NCI-H446 treated with DMSO at 0.1 percent for 48 hours (cell line): ENCODE measurements around the gene PTPN6.
A peak's percentile ranks its signal among the peaks of the same experiment; 100 is the strongest.

Experiments used
- DNase-seq: peaks from one replicate; lab custom pipeline; 2025; lab: John Stamatoyannopoulos, UW

The PTPN6 gene

DNA sequence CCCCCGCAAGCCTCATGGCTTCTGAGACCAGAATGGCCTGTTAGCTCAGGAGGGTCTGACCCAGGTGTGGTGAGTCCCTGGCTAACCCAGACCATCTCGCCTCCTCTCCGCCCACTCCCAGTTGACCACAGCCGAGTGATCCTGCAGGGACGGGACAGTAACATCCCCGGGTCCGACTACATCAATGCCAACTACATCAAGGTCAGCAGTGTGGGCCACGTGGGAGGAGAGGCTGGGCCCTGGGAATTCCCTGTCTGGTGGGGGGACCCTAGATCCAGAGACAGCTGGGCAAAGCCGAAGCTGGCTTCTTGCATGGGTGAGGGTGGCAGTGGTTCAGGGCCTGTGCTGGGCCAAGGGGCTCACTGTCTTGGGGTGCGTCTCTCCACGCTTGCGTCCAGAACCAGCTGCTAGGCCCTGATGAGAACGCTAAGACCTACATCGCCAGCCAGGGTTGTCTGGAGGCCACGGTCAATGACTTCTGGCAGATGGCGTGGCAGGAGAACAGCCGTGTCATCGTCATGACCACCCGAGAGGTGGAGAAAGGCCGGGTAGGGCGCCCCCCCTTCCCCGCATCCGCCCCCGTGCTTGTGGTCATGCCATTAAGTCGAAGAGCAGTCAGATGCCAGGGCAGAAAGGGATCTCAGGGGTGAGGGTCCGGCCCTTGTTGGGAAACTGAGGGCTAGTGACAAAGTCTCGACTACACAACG is 5.0 kb downstream of the PTPN6 start:
- no peak for DNase-seq

DNA sequence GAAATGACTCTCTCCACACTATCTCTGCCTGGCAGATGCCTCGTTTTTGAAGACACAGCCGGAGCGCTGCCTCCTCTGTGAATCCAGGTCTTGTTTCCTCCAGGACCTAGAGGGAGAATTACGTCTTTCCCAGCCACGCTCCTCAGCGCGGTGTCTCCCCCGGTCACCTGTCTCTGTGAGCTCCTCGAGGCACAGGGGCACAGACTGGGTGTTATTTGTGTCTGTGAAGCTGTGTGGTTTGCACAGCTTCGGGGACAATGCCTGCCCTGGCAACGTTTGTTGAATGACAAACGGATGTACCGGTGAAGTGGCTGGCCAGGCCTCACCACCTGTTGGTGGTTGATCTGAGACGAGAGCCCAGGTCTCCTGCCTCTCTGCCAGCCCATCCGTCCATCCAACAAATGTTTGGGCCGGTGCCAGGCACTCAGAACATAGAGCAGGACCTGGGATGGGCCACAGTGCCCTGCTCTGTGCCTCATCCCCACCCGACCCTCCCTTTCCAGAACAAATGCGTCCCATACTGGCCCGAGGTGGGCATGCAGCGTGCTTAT is 6.1 kb downstream of the PTPN6 start:
- no peak for DNase-seq

DNA sequence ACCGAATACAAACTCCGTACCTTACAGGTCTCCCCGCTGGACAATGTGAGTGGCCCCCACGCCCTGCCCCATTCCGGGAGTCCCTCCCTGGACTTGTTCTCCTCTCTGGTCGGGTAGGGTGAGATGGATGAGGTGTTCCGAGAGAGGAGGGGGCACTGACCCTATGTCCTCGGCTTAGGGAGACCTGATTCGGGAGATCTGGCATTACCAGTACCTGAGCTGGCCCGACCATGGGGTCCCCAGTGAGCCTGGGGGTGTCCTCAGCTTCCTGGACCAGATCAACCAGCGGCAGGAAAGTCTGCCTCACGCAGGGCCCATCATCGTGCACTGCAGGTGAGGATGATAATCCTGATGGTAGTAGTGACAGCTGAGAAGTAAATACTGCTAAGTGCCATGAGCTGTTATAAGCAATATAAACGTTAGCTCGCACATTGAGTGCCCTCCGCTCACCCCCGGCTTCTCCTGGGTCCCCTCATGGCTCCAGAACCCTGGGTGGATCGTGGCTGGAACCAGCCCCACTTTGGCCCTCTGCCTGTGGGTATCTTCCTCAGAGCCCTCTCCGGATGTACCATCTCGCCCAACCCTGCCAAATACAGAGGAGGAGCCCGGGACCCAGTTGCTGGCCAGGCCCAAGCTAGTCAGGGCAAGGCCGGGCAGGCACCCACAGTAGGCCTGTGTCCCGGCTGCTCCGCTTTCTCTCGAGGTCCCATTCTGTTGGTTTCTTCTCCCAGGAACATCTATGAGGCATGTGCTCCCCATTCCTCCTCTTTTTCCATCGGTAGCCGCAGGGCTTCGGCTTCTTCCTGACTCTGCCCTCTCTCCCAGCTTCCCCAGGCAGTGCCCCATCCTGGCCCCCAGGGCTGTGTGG is 6.8 kb downstream of the PTPN6 start:
- no peak for DNase-seq

DNA sequence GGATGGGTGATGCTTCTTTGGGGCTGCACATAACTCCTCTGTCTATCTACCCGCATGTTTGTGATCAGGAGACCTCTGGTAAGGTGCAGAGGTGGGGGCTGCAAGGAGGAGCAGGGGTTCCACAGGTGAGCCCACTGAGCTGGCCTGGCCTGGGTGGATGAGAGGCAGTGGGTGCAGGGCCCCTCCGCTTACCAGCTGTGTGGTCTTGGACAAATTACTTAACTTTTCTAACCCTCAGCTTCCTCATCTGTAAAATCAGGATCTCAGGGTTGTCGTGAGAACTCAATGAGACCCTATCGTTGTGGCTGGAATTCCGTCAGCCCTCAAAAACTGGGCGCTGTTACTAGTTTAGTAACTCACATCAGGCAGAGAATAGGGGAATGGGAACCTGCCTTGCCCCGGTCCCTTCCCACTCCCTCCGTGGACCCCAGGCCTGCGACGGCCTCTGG is 7.5 kb downstream of the PTPN6 start:
- no peak for DNase-seq

DNA sequence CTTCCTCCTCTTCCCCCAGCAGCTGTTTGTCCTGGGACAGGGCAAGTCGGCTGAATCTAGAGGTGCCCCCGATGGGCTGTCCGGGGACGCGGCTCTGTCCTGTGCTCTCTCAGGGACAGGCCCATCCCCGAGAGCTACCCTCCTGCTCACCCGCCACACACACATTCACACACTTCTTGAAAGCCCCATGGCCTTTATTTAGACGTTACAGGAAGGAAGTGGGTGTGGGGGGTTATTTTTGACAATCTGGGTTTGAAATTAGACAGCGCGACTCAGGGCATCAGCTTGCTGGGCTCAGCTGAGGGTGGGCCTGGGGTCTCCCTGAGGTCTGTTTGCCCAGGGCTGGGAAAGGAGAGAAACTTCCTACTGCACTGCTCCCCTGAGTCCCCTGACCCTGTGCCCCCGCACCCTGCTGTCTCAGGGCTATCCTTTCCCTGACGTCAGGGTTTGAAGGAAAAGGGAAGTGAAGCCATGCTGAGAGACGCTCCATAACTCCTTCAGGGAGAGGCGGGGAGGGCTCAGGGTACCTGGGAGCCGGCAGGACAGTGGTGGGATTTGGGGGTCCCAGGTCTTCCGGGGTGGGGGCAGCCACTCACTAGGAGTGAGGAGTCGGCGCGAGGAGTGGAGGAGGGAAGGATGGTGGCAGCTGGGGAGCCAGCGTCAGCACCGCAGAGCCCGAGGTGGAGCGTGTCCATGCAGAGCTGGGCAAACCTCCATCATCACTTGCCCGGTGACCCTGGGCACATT is 8.1 kb downstream of the PTPN6 start:
- DNase-seq = no peak

DNA sequence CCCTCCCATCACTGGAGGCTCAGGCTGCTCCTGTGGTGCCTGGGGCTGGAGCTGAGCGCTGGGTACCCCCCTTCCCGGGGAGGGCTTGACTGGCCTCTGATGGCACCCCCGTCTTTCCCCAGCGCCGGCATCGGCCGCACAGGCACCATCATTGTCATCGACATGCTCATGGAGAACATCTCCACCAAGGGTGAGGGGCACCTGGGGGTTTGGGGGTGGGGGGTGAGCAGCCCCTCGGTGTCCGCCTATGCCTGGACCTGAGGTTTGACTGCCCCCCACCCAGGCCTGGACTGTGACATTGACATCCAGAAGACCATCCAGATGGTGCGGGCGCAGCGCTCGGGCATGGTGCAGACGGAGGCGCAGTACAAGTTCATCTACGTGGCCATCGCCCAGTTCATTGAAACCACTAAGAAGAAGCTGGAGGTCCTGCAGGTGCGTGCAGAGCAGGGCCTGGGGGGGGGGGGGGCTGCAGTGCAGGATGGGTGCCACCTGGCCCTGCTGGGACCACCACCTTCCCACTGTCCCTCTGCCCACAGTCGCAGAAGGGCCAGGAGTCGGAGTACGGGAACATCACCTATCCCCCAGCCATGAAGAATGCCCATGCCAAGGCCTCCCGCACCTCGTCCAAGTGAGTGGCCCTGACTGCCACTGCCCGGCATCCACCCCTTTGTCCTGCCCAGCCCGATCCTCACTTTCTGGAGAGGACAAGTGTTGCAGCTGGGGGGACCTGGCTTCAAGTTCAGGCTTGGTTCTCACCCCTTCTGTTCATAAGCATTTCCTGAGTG is 8.8 kb downstream of the PTPN6 start:
- no peak for DNase-seq

DNA sequence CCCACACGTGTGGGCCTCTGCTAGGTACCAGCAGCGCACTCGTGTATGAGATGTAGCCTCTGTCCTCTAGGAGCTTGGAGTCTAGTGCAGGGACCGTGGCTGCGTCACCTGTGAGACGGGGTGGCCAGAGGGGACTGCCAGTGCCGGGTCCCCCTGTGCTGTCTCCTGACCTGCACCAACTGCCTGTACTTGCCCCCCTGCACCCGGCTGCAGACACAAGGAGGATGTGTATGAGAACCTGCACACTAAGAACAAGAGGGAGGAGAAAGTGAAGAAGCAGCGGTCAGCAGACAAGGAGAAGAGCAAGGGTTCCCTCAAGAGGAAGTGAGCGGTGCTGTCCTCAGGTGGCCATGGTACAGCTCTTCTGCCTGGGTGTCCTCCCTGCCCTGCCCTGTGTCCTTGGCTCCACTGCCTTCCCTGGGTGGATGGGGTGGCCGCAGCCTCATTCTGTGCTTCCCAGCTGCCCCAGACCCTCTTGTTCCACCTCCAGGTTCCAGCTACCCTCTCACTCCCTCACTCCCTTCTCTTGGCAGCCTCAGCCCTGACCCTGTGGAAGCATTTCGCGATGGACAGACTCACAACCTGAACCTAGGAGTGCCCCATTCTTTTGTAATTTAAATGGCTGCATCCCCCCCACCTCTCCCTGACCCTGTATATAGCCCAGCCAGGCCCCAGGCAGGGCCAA is 9.6 kb downstream of the PTPN6 start:
- DNase-seq = no peak

DNA sequence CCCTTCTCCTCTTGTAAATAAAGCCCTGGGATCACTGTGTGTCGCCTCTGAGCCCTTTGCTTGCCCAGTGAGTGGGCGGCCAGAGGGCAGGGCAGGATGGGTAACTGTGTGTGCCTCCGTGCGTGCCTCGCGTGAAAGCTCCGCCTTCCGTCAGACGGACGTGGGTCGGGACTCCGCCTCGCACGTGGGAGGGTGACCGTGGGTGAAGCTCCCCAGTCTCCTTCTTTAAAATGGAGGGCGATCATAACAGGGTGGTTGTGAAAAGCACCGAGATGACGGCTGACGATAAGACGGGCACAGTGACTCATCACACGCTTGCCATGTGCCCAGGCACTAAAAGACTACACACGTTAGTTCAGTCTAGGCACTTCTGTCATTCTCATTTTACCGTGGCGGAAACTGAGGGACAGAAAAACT is 10.1 kb downstream of the PTPN6 start:
- no peak for DNase-seq

DNA sequence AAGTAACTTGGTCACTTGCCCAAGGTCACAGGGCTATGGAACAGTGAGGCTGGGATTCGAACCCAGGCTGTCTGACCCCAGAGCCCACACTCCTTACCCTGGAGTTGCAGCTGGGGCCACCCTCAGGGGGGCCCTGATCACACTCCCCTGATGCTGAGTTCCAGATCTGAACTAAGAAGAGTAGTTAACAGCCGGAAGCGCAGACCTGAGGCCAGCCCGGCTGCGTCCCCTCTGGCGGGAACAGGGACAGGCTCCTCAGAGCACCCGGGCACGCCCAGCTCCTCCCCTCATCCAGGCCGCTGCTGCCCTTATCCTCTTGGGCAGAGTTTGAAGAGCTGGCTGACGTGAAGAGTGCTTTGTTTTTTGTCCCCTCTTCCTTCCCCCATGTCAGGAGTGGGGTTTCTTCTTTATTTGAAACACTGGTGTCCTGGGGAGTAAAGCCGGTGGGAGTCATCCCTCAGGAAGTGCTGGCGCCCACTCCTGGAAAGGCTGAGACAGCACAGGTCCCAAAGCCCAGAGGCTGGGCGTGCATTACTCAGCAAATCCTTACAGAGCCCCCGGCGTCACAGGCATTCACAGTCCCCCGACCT is 10.6 kb downstream of the PTPN6 start:
- no peak for DNase-seq

DNA sequence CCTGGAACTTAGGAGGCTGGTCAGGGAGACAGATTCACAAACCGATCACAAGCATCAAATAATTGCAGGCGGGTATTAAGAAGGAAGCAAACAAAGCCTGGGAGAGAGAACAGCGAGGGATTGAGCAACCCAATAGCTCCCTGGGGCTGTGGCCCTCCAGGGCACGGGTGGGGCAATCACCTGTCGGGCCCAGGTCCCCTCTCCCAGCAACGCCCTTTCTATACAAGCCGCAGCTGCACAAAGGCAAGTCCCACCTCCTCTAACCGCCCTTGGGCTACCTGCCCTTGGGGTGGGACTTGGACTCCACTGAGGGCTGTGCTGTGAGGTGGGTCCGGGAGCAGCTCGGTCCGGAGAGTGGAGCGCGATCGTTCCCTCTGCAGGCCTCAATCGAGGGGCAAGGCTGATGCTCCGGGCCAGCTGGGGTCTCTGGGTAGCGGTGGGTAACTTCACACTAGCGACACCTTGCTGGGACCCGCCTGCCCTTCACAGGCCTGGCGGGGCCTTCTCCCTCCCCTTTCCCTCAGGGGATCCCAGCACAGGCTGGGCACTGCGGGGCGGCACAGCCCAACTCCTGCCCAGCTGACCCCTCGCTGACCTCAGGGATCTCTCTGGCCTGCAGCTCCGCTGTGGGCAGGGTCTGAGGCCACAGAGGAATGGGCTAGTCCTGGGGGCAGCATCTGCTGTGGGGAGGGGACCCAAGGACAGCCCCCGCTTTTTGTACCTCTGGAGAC is 11.3 kb downstream of the PTPN6 start:
- DNase-seq = no peak

DNA sequence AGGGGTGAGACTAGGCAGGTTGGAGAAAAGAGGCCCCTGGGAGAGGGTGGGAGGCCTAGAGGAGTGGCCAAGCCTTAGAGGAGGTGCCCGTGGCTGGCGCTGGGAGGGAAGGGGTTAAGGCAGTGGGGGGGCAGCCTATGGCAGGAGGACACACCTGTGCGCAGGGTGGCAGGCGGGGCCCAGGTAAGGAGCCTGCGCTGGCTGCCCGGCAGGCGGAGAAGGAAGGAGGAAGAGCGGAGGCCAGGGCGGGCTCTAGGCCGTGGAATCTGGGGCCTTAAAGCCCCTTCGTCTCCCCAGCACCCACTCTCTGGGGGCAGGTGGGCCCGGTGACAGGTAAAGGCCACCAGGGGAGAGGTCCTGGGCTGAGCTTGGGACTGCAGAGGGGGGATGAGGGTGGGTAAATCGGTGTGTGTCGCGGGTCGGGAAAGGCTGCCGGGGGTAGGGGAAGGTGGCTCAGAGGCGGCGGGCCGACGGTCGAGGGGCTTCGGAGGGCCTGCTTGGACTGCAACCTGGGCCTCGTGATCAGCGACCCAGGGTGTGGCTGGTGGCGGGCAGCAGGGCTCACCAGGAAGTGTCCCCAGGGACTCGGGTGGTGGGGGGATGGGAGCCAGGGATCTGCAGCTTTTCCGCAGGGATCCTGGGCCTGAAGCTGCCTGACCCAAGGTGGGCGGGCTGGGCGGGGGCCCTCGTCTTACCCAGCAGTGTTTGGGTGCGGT is 12.0 kb downstream of the PTPN6 start:
- no peak for DNase-seq

DNA sequence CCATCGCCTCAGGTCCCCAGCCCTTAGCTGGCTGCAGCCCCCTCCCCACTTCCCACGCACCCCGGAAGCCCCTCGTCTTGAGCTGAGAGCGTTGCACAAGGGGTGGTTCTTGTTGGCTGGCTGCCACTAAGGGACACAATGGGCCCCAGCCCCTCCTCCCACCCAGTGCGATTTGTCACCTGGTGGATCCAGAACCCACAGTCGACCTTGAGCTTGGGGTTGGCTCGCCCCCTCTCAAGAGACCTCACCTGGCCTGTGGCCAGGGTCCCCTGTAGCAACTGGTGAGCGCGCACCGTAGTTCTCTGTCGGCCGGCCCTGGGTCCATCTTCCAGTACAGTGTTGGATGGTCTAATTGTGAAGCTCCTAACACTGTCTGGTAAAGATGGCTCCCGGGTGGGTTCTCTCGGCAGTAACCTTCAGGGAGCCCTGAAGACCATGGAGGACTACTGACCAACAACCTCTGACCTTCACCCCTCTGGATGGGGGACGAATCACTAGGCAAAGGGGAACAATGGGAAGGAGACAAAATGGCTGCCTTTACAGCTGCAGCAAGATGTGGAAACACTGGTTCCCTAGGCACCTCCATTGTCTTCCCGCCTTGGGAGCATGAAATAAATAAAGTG is 12.7 kb downstream of the PTPN6 start:
- no peak for DNase-seq

DNA sequence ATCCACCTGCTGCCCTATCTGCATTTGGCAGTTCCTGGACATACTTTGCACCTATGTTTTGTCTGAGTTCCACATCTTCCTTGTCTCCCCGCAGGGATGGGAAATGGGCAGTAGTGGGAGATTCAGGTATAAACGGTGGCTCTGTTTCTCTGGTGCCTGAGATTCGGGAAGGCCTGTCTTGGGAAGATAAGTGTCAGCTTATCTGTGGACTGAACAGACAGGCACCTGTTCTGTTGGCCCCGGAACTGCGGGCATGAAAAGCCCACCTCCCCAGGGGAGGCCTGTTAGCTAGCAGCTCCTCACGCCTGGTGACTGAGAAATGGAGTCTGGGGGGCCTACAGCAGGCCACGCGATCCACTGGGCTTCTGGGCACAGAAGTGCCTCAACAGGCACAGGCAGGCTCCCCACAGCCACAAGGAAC is 13.5 kb downstream of the PTPN6 start:
- no peak for DNase-seq

DNA sequence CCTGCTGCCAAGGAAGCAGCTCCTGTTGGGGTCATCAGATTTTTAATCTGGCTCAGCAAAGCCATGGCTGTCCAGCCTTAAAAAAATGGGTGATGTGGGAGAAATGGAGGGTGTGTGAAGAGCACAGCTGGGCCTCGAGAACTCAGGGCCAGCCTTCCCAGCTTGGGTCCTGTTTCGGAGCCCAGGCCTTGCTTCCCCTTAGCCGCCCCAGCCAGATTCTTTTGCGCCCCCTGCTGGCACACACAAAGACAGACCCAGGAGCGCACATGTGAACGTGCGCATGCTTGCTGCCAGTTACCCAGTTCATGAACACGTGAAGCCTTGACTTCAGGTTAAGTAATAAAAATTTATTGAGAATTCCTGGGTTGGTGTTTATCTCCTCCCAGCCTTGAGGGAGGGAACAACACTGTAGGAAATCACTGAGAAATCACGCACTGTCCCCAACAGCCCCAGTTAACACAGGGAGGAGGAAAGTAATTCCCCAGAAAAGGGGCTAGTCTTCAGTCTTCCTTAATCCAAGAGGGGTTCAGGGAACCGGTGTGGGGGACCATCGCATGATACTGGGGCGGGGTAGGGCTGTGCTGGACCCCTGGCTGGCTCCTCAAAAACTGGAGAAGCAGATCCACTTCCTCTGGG is 14.0 kb downstream of the PTPN6 start:
- DNase-seq = peak; percentile 43

DNA sequence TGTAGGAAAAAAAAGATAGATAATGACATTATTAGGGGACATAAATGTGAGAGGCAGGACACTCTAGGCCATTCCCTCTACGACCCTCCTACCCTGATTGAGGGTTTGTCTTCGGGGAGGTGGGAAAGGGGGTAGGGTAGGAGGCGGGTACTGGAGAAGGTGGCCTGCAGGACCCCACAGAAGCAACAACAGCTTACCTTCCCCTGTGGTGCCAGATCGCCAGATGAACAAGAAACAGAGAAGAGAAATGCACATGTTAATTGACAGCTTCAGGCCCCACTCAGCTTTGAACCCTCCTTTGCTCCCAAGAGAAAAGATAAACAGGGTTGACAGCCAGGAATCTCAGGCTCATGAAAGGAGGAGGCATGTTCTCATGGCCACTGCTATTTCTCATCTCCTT is 14.6 kb downstream of the PTPN6 start:
- no peak for DNase-seq

DNA sequence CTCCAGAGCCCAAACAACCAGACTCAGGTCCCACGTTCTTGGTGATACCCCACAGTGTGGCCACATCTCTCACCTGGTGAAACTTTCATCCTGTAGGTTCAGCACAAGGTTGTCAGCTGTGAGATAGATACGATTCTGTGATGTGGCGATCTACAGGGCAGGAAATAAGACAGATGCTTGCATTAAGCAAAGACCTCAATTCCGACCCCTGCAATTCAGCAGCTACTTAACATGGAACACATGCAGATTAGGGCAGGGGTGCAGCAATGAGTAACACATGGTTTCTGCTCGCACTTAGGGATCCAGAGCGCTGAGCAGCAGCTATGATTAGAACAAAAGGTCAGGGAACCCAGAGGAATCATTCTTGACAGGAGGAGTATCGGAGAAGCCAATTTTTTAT is 15.2 kb downstream of the PTPN6 start:
- no peak for DNase-seq

DNA sequence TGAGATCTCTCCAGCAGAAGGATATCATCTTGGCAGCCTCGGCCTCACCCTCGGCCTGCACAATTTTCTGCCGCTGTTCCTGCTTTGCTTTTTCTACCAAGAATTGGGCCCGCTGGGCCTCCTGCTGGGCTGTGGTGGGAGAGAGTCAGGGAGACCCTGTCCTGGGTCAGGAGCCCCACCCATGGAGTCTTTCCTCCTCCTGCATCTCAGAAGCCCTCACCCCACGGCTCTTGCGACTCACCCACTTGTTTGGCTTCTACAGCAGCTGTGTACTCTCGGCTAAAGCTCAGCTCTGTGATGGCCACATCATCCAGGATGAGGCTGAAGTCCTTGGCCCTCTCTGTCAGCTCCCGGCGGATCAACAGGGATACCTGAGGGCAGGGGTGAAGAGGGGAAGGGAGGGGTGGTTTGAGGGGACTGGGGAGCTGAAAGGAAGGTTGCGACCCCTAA is 16.5 kb downstream of the PTPN6 start:
- DNase-seq = no peak

DNA sequence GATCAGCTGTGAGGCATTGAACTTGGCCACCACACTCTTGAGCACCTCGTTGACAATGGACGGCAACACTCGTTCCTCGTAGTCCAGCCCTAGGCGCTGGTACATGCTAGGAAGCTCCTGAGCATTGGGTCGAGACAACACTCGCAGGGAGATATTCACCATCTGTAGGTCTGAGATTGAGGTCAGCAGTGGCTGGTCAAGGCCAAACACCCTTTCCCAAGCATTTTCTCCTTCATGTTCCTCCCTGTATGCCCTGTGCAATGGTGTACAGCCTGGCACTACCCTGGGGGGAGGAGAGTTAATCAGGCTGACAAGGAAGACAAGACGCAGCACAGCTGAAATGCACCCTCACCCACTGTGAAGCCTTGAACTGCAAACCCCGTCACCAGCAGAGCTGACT is 17.3 kb downstream of the PTPN6 start:
- DNase-seq = no peak
